A549 (cell line): ENCODE results near the gene OTUD4. TPM values are rescaled to one million over a fixed set of nuclear protein-coding genes. Genes with fewer than 3 reads are reported as not detected.

Source experiments
- ATAC-seq, 2 experiments: fragments of 200-7000 bp in 1 of 2; fragments of >200 bp in 1 of 2; cut with Nextera tagmentation in 1 of 2; cut with Tn5 transposase in 1 of 2; 3 replicates each; pipeline versions ENCODE4 v1.8.0 to v1.9.1; 2018 to 2020; ENCODE audit warnings: mild to moderate bottlenecking in 1 of 2, moderate library complexity in 1 of 2
- CTCF ChIA-PET: fragments of 300-600 bp; sonication (Branson Sonifier 250); formaldehyde crosslinking; extraction: SDS; loops from one replicate; lab custom pipeline; 2021; ENCODE audit warnings: antibody characterized with exemption, inconsistent platforms; lab: Yijun Ruan, JAX
- POLR2A ChIA-PET: fragments of 350-600 bp; formaldehyde crosslinking; extraction: SDS; loops from one replicate; lab custom pipeline; 2021; ENCODE audit warnings: antibody characterized with exemption, inconsistent platforms; lab: Yijun Ruan, JAX
- DNase-seq, 2 experiments: peaks; one replicate each; pipeline versions ENCODE4 v3.0.0 to v3.0.0-alpha.2; 2011 to 2016; ENCODE audit warnings: low read depth in 1 of 2, low spot score in 1 of 2
- FAIRE-seq: peaks from 2 replicates; lab custom pipeline; 2011; peaks lifted over from hg19 to GRCh38; lab: Jason Lieb, UNC
- H3K27ac ChIP-seq, 2 experiments: fragments of >200 bp; sonication (Bioruptor Twin); formaldehyde crosslinking; 3 replicates each; pipeline ENCODE4 v1.5.1; 2016 to 2017
- H3K4me1 ChIP-seq: fragments of >200 bp; sonication (Bioruptor Twin); formaldehyde crosslinking; 3 replicates; pipeline ENCODE4 v1.6.1; 2016
- H3K4me2 ChIP-seq: fragments of >200 bp; sonication (Bioruptor Twin); formaldehyde crosslinking; 3 replicates; pipeline ENCODE4 v1.6.1; 2016
- H3K4me3 ChIP-seq: fragments of >200 bp; sonication (Bioruptor Twin); formaldehyde crosslinking; 3 replicates; pipeline ENCODE4 v1.5.1; 2016
- H3K9me3 ChIP-seq: fragments of >200 bp; sonication (Bioruptor Twin); formaldehyde crosslinking; 3 replicates; pipeline ENCODE4 v1.6.1; 2016
- BCL3 ChIP-seq: fragments of >200 bp; sonication (Bioruptor Twin); formaldehyde crosslinking; IDR thresholded peaks from 3 replicates; pipeline ENCODE4 v1.6.1; 2016
- BHLHE40 ChIP-seq: IDR thresholded peaks from 2 replicates; pipeline ENCODE4 v1.6.1; 2012; ENCODE audit warnings: low read depth, low read length, inconsistent platforms
- CBX2 ChIP-seq: fragments of 200-600 bp; sonication (generic); IDR thresholded peaks from 2 replicates; pipeline ENCODE4 v1.6.1; 2016; ENCODE audit warnings: low read depth, mild to moderate bottlenecking, borderline replicate concordance
- CHD4 ChIP-seq: fragments of 200-600 bp; sonication (generic); IDR thresholded peaks from 2 replicates; pipeline ENCODE4 v1.6.1; 2016; ENCODE audit warnings: antibody characterized with exemption, mild to moderate bottlenecking, borderline replicate concordance
- EHF ChIP-seq: fragments of 250-450 bp; sonication (Bioruptor Pico); IDR thresholded peaks from 2 replicates; pipeline ENCODE4 v1.5.0; 2020; ENCODE audit warnings: mild to moderate bottlenecking
- EHMT2 ChIP-seq: fragments of 200-600 bp; sonication (generic); IDR thresholded peaks from 2 replicates; pipeline ENCODE4 v1.6.1; 2016; ENCODE audit warnings: antibody characterized with exemption, low read depth, mild to moderate bottlenecking, moderate library complexity
- ESRRA ChIP-seq: fragments of 150-350 bp; IDR thresholded peaks from 2 replicates; pipeline ENCODE4 v1.6.1; 2014; ENCODE audit warnings: mild to moderate bottlenecking, low read length, borderline replicate concordance
- FOSB ChIP-seq: fragments of 250-450 bp; sonication (Bioruptor Pico); IDR thresholded peaks from 2 replicates; pipeline ENCODE4 v1.5.0; 2020; ENCODE audit warnings: mild to moderate bottlenecking, moderate library complexity
- FOXS1 ChIP-seq: fragments of 250-450 bp; sonication (Bioruptor Pico); IDR thresholded peaks from 2 replicates; pipeline ENCODE4 v1.5.0; 2020; ENCODE audit warnings: mild to moderate bottlenecking, moderate library complexity
- GATA3 ChIP-seq: IDR thresholded peaks from 2 replicates; pipeline ENCODE4 v1.6.1; 2012; ENCODE audit warnings: borderline replicate concordance
- HEYL ChIP-seq: fragments of 250-450 bp; sonication (Bioruptor Pico); IDR thresholded peaks from 2 replicates; pipeline ENCODE4 v1.8.0; 2021; ENCODE audit warnings: mild to moderate bottlenecking, moderate library complexity
- HOXB13 ChIP-seq: fragments of 250-450 bp; sonication (Bioruptor Pico); IDR thresholded peaks from 2 replicates; pipeline ENCODE4 v1.5.0; 2020; ENCODE audit warnings: low read depth, mild to moderate bottlenecking, moderate library complexity
- KDM1A ChIP-seq: fragments of 200-600 bp; sonication (generic); IDR thresholded peaks from 2 replicates; pipeline ENCODE4 v1.6.1; 2016; ENCODE audit warnings: low read depth, mild to moderate bottlenecking
- MAX ChIP-seq: IDR thresholded peaks from 2 replicates; pipeline ENCODE4 v1.6.1; 2012
- MAZ ChIP-seq: fragments of 150-350 bp; IDR thresholded peaks from 2 replicates; pipeline ENCODE4 v1.6.1; 2014; ENCODE audit warnings: antibody characterized with exemption, low read depth, low read length, borderline replicate concordance
- NPAS2 ChIP-seq: fragments of 250-450 bp; sonication (Bioruptor Pico); IDR thresholded peaks from 2 replicates; pipeline ENCODE4 v1.8.0; 2022; ENCODE audit warnings: mild to moderate bottlenecking, moderate library complexity, borderline replicate concordance
- POLR2A ChIP-seq: IDR thresholded peaks from 2 replicates; pipeline ENCODE4 v1.6.1; 2012; ENCODE audit warnings: mild to moderate bottlenecking, low read length
- POLR2AphosphoS2 ChIP-seq: conservative IDR thresholded peaks from 2 replicates; pipeline ENCODE4 v1.6.1; 2012; ENCODE audit warnings: low read length, improper control_type of control experiment, inconsistent platforms
- RARB ChIP-seq: fragments of 250-450 bp; sonication (Bioruptor Pico); IDR thresholded peaks from 2 replicates; pipeline ENCODE4 v1.8.0; 2021; ENCODE audit warnings: mild to moderate bottlenecking, moderate library complexity
- SMC3 ChIP-seq: fragments of >200 bp; sonication (Bioruptor Twin); formaldehyde crosslinking; IDR thresholded peaks from 3 replicates; pipeline ENCODE4 v1.6.1; 2018; ENCODE audit warnings: inconsistent platforms
- ZNF302 ChIP-seq: fragments of 250-450 bp; sonication (Bioruptor Pico); IDR thresholded peaks from 2 replicates; pipeline ENCODE4 v1.9.0; 2021; ENCODE audit warnings: inconsistent platforms, mild to moderate bottlenecking, moderate library complexity
- WGBS: methylation state at CpG from one replicate; pipeline ENCODE4 v1.1.6; 2017; ENCODE audit errors: missing lambda C conversion rate; 5-methylcytosine and 5-hydroxymethylcytosine counted together
- polyA plus RNA-seq, 4 experiments: library from polyadenylated mRNA; depleted of rRNA in 3 of 4; stranded (reverse); fragments of >200 nt; fragmentation: RNase III in 1 of 4; extraction: RNeasy Plus Mini Kit Qiagen cat#74134 plus additional on column Dnase treatment in 1 of 4; gene quantifications; 2 replicates in 3 of 4; 3 replicates in 1 of 4; pipeline ENCODE4 v1.2.3, GENCODE V29; 2011 to 2017
- TF ChIP-seq, protein P1 (sequence below): fragments of 250-450 bp; sonication (Bioruptor Pico); IDR thresholded peaks from 2 replicates; pipeline ENCODE4 v1.5.0; 2020; ENCODE audit warnings: low read depth, mild to moderate bottlenecking, moderate library complexity
- TF ChIP-seq, protein P2 (sequence below): IDR thresholded peaks from 2 replicates; pipeline ENCODE4 v1.6.1; 2012
- TF ChIP-seq, protein P3 (sequence below): fragments of 250-450 bp; sonication (Bioruptor Pico); IDR thresholded peaks from 2 replicates; pipeline ENCODE4 v1.5.0; 2021; ENCODE audit warnings: mild to moderate bottlenecking, moderate library complexity, borderline replicate concordance

Gene OTUD4
- polyA plus RNA-seq, 2 of the 4 experiments (the other 2 are of a cell fraction): 11.5 to 34.8 TPM

- ChIA-PET POLR2A (no interaction called here), CTCF (no interaction called here)
- Histone ChIP-seq H3K27ac (no peak overlapping the region), H3K9me3 (no peaks in the 10 kb centered on the region), H3K4me2 (no peak overlapping the region), H3K4me3 (no peak overlapping the region), H3K4me1 (no peaks in the 10 kb centered on the region)
- FAIRE-seq (no peak), DNase-seq (no peak), ATAC-seq (no peak)
- TF ChIP-seq MAZ (no peak), EHF (CRISPR knock-in tag) (no peak), BCL3 (no peak), ESRRA (no peak), FOXS1 (no peak), POLR2A (no peak), CBX2 (no peak), GATA3 (no peak), POLR2AphosphoS2 (no peak), FOSB (CRISPR knock-in tag) (no peak), HEYL (CRISPR knock-in tag) (no peak)
- TF ChIP-seq, protein P1, sequence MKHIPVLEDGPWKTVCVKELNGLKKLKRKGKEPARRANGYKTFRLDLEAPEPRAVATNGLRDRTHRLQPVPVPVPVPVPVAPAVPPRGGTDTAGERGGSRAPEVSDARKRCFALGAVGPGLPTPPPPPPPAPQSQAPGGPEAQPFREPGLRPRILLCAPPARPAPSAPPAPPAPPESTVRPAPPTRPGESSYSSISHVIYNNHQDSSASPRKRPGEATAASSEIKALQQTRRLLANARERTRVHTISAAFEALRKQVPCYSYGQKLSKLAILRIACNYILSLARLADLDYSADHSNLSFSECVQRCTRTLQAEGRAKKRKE (CRISPR knock-in tag): no peak
- 96% methylated on average over 12 of the region's 12 CpGs for WGBS
Measured at GRCh38 chr4:145131848-145132247, 48.5 kb downstream of the OTUD4 start.

GRCh38 chr4:145130788-145131399 is 49.5 kb downstream of the OTUD4 start:
- FAIRE-seq (no peak), DNase-seq (no peak), ATAC-seq (peak; percentile 34 to 45; a peak in 4 of 6 replicates)
- CTCF ChIA-PET: no interaction called here
- H3K27ac ChIP-seq: no peak overlapping the region
- no peaks in the 10 kb centered on the region for H3K9me3 ChIP-seq
- POLR2A ChIA-PET: no interaction called here
- no peak overlapping the region for H3K4me3 ChIP-seq
- H3K4me2 ChIP-seq: no peak overlapping the region
- no peak for TF ChIP-seq BHLHE40
- TF ChIP-seq, protein P2, sequence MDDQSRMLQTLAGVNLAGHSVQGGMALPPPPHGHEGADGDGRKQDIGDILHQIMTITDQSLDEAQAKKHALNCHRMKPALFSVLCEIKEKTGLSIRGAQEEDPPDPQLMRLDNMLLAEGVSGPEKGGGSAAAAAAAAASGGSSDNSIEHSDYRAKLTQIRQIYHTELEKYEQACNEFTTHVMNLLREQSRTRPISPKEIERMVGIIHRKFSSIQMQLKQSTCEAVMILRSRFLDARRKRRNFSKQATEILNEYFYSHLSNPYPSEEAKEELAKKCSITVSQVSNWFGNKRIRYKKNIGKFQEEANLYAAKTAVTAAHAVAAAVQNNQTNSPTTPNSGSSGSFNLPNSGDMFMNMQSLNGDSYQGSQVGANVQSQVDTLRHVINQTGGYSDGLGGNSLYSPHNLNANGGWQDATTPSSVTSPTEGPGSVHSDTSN: no peak
- no peak for TF ChIP-seq KDM1A
- TF ChIP-seq, protein P3, sequence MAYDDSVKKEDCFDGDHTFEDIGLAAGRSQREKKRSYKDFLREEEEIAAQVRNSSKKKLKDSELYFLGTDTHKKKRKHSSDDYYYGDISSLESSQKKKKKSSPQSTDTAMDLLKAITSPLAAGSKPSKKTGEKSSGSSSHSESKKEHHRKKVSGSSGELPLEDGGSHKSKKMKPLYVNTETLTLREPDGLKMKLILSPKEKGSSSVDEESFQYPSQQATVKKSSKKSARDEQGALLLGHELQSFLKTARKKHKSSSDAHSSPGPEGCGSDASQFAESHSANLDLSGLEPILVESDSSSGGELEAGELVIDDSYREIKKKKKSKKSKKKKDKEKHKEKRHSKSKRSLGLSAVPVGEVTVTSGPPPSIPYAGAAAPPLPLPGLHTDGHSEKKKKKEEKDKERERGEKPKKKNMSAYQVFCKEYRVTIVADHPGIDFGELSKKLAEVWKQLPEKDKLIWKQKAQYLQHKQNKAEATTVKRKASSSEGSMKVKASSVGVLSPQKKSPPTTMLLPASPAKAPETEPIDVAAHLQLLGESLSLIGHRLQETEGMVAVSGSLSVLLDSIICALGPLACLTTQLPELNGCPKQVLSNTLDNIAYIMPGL (CRISPR knock-in tag): no peak
- TF ChIP-seq CHD4: no peak
- TF ChIP-seq SMC3: no peak
- TF ChIP-seq EHMT2: no peak
- TF ChIP-seq FOSB (CRISPR knock-in tag): no peak
- no peak for TF ChIP-seq HOXB13 (CRISPR knock-in tag)
- no peak for TF ChIP-seq MAX
- no peak for TF ChIP-seq ZNF302
- no peak for TF ChIP-seq FOXS1
- TF ChIP-seq CBX2: no peak
- TF ChIP-seq NPAS2: no peak
- TF ChIP-seq RARB (CRISPR knock-in tag): no peak
- TF ChIP-seq, all 56 proteins: peak for 0
- WGBS: 83% methylated on average over 2 of the region's 2 CpGs
- H3K4me1 ChIP-seq: no peaks in the 10 kb centered on the region
